OCI-LY7 (cell line): ENCODE data around the gene LPO. TPM values are rescaled to one million over a fixed set of nuclear protein-coding genes. Genes with fewer than 3 reads are reported as not detected.
A peak's percentile ranks its signal among the peaks of the same experiment; 100 is the strongest.

Experiments used
- BruUV-seq: library from RNA; stranded (reverse); fragments of 400-500 nt; replicated peaks from 2 replicates; lab custom pipeline; 2021; lab: Mats Ljungman, UMichigan
- CTCF ChIA-PET: fragments of 300-600 bp; sonication (Branson Sonifier 250); formaldehyde crosslinking; loops from one replicate; lab custom pipeline; 2022; ENCODE audit warnings: antibody characterized with exemption; ENCODE audit not compliant: unreplicated experiment; lab: Charles Lee
- POLR2A ChIA-PET: fragments of 300-600 bp; sonication (Branson Sonifier 250); formaldehyde crosslinking; loops from one replicate; lab custom pipeline; 2022; ENCODE audit warnings: antibody characterized with exemption; lab: Charles Lee
- DNase-seq: peaks from one replicate; pipeline ENCODE4 v3.0.0-alpha.2; 2015; ENCODE audit warnings: low spot score
- H2AFZ ChIP-seq: fragments of 200-600 bp; sonication (generic), shearing (Covaris generic); 2 replicates; pipeline ENCODE4 v1.6.1; 2014; ENCODE audit warnings: mild to moderate bottlenecking, antibody characterized with exemption, low read length, moderate library complexity
- H3K27ac ChIP-seq: fragments of 200-600 bp; sonication (generic); 2 replicates; pipeline ENCODE4 v1.5.1; 2014; ENCODE audit warnings: mixed run types, low read depth, mild to moderate bottlenecking, moderate library complexity, low read length, inconsistent platforms; ENCODE audit not compliant: poor library complexity, severe bottlenecking
- H3K36me3 ChIP-seq: fragments of 200-600 bp; sonication (generic); 2 replicates; pipeline ENCODE4 v1.6.1; 2014; ENCODE audit warnings: mild to moderate bottlenecking, antibody characterized with exemption, low read length, moderate library complexity, mixed read lengths; ENCODE audit not compliant: insufficient read depth
- H3K4me1 ChIP-seq: fragments of 200-600 bp; sonication (generic); 2 replicates; pipeline ENCODE4 v1.5.1; 2014; ENCODE audit warnings: mild to moderate bottlenecking, low read length; ENCODE audit not compliant: insufficient read depth, poor library complexity, severe bottlenecking
- H3K4me2 ChIP-seq: fragments of 200-600 bp; sonication (generic); 2 replicates; pipeline ENCODE4 v1.6.1; 2014; ENCODE audit warnings: mild to moderate bottlenecking, low read length
- H3K4me3 ChIP-seq: fragments of 200-600 bp; sonication (generic); 2 replicates; pipeline ENCODE4 v1.5.1; 2014; ENCODE audit warnings: mild to moderate bottlenecking, low read depth, low read length; ENCODE audit not compliant: poor library complexity, severe bottlenecking
- H3K79me2 ChIP-seq: fragments of 200-600 bp; sonication (generic); 2 replicates; pipeline ENCODE4 v1.6.1; 2016; ENCODE audit warnings: low read depth, mild to moderate bottlenecking, low read length, moderate library complexity, mixed read lengths; ENCODE audit not compliant: insufficient read depth
- H3K9me2 ChIP-seq: fragments of 200-600 bp; sonication (generic); 2 replicates; pipeline ENCODE4 v1.6.1; 2016; ENCODE audit warnings: mild to moderate bottlenecking, low read length, mixed read lengths; ENCODE audit not compliant: insufficient read depth
- H3K9me3 ChIP-seq: fragments of 200-600 bp; sonication (generic); 2 replicates; pipeline ENCODE4 v1.6.1; 2014; ENCODE audit warnings: mild to moderate bottlenecking, mixed run types, low read length, mixed read lengths
- H4K20me1 ChIP-seq: fragments of 200-600 bp; sonication (generic); 2 replicates; pipeline ENCODE4 v1.6.1; 2014; ENCODE audit warnings: mild to moderate bottlenecking, antibody characterized with exemption, low read length, moderate library complexity, mixed read lengths; ENCODE audit not compliant: insufficient read depth
- EZH2phosphoT487 ChIP-seq: fragments of 200-600 bp; sonication (generic); IDR thresholded peaks from 2 replicates; pipeline ENCODE4 v1.6.1; 2018; ENCODE audit warnings: low read depth, borderline replicate concordance, mild to moderate bottlenecking, mixed run types, antibody characterized with exemption, low read length, moderate library complexity, mixed read lengths
- intact Hi-C: fragments of 100-400 bp; cut with micrococcal nuclease; formaldehyde crosslinking; loops from one replicate; pipeline ENCODE4 v1.10.0; 2022; ENCODE audit not compliant: unreplicated experiment
- total RNA-seq, 2 experiments: library from RNA; depleted of rRNA in 1 of 2; stranded (reverse); fragments of >200 nt in 1 of 2; shearing (Covaris generic) in 1 of 2; gene quantifications; 2 replicates each; pipeline ENCODE4 v1.2.3, GENCODE V29; 2014 to 2022
- TF ChIP-seq, protein P1 (sequence below): fragments of 200-600 bp; sonication (generic); conservative IDR thresholded peaks from 2 replicates; pipeline ENCODE4 v1.5.1; 2014; ENCODE audit warnings: mild to moderate bottlenecking, antibody characterized with exemption, low read length, moderate library complexity, mixed read lengths

LPO gene
- total RNA-seq, 2 experiments from 2014 or later: not detected

- H3K4me2 ChIP-seq: no peak overlapping the region
- TF ChIP-seq, protein P1, sequence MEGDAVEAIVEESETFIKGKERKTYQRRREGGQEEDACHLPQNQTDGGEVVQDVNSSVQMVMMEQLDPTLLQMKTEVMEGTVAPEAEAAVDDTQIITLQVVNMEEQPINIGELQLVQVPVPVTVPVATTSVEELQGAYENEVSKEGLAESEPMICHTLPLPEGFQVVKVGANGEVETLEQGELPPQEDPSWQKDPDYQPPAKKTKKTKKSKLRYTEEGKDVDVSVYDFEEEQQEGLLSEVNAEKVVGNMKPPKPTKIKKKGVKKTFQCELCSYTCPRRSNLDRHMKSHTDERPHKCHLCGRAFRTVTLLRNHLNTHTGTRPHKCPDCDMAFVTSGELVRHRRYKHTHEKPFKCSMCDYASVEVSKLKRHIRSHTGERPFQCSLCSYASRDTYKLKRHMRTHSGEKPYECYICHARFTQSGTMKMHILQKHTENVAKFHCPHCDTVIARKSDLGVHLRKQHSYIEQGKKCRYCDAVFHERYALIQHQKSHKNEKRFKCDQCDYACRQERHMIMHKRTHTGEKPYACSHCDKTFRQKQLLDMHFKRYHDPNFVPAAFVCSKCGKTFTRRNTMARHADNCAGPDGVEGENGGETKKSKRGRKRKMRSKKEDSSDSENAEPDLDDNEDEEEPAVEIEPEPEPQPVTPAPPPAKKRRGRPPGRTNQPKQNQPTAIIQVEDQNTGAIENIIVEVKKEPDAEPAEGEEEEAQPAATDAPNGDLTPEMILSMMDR: peak; percentile 90
- TF ChIP-seq EZH2phosphoT487: no peak
- no peaks in the 10 kb centered on the region for H3K9me2 ChIP-seq
- H3K36me3 ChIP-seq: no peaks in the 10 kb centered on the region
- CTCF ChIA-PET: interaction anchor here (0.6 to 0.9 kb wide), 3 partner anchors 10 to 467 kb away, joined by 3 read pairs; no protein-coding TSS in a partner anchor
- H3K9me3 ChIP-seq: no peaks in the 10 kb centered on the region
- no peak overlapping the region for H2AFZ ChIP-seq
- DNase-seq: peak; percentile 66
- peaks cover 22% of the 10 kb centered on the region for H3K4me1 ChIP-seq
- intact Hi-C loops: loop anchor here (1.0 kb wide), 1 partner anchor 143 kb away; no protein-coding TSS in a partner anchor
- no peaks in the 10 kb centered on the region for H4K20me1 ChIP-seq
- BruUV-seq: no TSS peak
- POLR2A ChIA-PET: interaction anchor here (0.9 to 1.0 kb wide), 2 partner anchors 10 to 103 kb away, joined by 3 to 5 read pairs; no protein-coding TSS in a partner anchor
- no peak overlapping the region for H3K4me3 ChIP-seq
- no peaks in the 10 kb centered on the region for H3K79me2 ChIP-seq
- H3K27ac ChIP-seq: no peak overlapping the region
Measured at GRCh38 chr17:58303971-58304749, 65.8 kb downstream of the LPO start.

DNA sequence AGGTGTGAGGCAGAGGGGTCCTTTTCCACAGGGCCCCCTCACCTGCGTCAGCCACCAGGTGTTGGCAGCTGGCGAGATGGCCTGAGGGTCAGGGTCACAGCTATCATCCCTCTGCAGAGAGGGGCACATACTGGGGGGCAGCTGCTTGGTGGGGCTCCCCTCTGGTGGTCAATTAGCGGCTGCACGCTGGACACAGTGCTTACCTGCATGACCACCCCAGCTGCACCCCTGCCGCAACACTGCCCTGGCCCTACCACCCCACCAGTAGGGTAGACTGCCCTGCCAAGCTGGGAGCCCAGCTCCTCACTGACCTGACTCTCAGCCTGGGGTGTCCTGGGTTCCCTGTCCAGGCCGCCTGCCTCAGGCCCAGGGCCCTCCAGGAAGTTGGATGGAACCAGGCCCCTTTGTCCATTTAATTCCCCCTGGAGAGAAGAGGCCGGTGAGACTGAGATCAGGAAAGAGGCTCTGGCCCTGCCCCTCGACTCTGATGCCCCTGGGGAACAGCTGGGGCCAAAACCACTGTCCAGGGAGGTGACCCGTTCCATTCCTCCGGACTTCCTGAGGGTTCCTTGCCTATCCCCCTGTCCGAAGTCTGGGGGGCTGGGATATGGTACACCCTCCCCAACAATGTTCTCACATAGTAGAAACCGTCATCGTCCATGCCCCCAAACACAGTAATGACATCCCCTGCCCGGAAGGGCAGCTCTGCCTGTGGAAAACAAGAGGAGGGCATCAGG, 66.5 kb downstream of the LPO start:
- Histone ChIP-seq H3K79me2 (no peaks in the 10 kb centered on the region), H3K9me2 (no peaks in the 10 kb centered on the region), H2AFZ (no peak overlapping the region), H3K4me2 (no peak overlapping the region), H3K36me3 (no peaks in the 10 kb centered on the region), H3K27ac (no peak overlapping the region), H3K9me3 (no peaks in the 10 kb centered on the region), H4K20me1 (no peaks in the 10 kb centered on the region), H3K4me3 (no peak overlapping the region), H3K4me1 (peaks cover 22% of the 10 kb centered on the region)
- TF ChIP-seq, protein P1: no peak
- TF ChIP-seq EZH2phosphoT487: no peak
- DNase-seq: no peak
- ChIA-PET CTCF (no interaction called here), POLR2A (interaction anchor here (0.9 to 1.0 kb wide), 2 partner anchors 9 to 103 kb away, joined by 3 to 5 read pairs; no protein-coding TSS in a partner anchor)
- BruUV-seq: no TSS peak
- intact Hi-C loops: loop anchor here (1.0 kb wide), 1 partner anchor 142 kb away; no protein-coding TSS in a partner anchor
